SU-DHL-6 (cell line): Measurements from ENCODE around the gene RHCG.

ENCODE experiments used
- EZH2phosphoT487 ChIP-seq: fragments of 200-600 bp; sonication (generic), shearing (Covaris generic); conservative IDR thresholded peaks from 2 replicates; pipeline ENCODE4 v1.6.1; 2018; ENCODE audit warnings: mild to moderate bottlenecking, antibody characterized with exemption, low read length, moderate library complexity, mixed read lengths
- TF ChIP-seq, protein P1 (sequence below): fragments of 200-600 bp; sonication (generic); IDR thresholded peaks from one replicate; pipeline ENCODE4 v1.5.1; 2017; ENCODE audit warnings: antibody characterized with exemption, mild to moderate bottlenecking, low read length, moderate library complexity; ENCODE audit not compliant: insufficient read depth, poor library complexity, severe bottlenecking

DNA sequence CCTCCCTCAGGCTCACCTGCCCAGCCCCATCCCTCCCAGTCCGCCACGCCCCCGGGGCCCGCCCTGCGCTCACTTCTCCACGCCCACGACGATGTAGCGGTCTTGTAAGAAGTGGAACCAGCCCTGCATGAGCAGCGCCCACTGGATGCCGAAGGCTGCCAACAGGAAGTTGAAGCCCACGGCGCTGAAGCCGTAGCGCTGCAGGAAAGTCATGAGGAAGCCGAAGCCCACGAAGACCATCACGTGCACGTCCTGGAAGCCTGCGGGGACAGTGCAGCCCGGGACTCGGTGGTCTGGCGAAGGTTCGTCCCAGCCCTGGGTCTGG lies 9.7 kb downstream of the RHCG start:
- TF ChIP-seq, protein P1, sequence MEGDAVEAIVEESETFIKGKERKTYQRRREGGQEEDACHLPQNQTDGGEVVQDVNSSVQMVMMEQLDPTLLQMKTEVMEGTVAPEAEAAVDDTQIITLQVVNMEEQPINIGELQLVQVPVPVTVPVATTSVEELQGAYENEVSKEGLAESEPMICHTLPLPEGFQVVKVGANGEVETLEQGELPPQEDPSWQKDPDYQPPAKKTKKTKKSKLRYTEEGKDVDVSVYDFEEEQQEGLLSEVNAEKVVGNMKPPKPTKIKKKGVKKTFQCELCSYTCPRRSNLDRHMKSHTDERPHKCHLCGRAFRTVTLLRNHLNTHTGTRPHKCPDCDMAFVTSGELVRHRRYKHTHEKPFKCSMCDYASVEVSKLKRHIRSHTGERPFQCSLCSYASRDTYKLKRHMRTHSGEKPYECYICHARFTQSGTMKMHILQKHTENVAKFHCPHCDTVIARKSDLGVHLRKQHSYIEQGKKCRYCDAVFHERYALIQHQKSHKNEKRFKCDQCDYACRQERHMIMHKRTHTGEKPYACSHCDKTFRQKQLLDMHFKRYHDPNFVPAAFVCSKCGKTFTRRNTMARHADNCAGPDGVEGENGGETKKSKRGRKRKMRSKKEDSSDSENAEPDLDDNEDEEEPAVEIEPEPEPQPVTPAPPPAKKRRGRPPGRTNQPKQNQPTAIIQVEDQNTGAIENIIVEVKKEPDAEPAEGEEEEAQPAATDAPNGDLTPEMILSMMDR: no peak
- TF ChIP-seq EZH2phosphoT487: no peak
